K562 (cell line): Measurements from ENCODE around the gene FOXRED2.
A peak's percentile ranks its signal among the peaks of the same experiment; 100 is the strongest.

ENCODE experiments used
- CAMTA2 ChIP-seq: fragments of 250-450 bp; sonication (Bioruptor Pico); conservative IDR thresholded peaks from 2 replicates; pipeline ENCODE4 v1.5.1; 2022
- EZH2 ChIP-seq: IDR thresholded peaks from 2 replicates; pipeline ENCODE4 v1.6.1; 2012; ENCODE audit warnings: low read depth, mild to moderate bottlenecking, inconsistent platforms, low read length, borderline replicate concordance
- HDAC6 ChIP-seq: IDR thresholded peaks from 2 replicates; pipeline ENCODE4 v1.6.1; 2012; ENCODE audit warnings: low read depth, mild to moderate bottlenecking, control low read depth, inconsistent platforms, low read length, moderate library complexity
- MYC ChIP-seq, 2 experiments: fragments of 250-450 bp in 1 of 2; sonication (Bioruptor Pico) in 1 of 2; IDR thresholded peaks; 2 replicates each; pipeline versions ENCODE4 v1.5.1 to v1.6.1; 2012 to 2021; ENCODE audit warnings: low read depth in 2 of 2, borderline replicate concordance in 1 of 2, improper control_type of control experiment in 1 of 2, low read length in 1 of 2, mild to moderate bottlenecking in 1 of 2, moderate library complexity in 1 of 2
- NR4A1 ChIP-seq, 2 experiments: fragments of 250-450 bp in 1 of 2; fragments of 450-650 bp in 1 of 2; sonication (Bioruptor Pico) in 1 of 2; IDR thresholded peaks; 2 replicates each; pipeline versions ENCODE4 v1.4.0 to v1.6.1; 2016 to 2020; ENCODE audit warnings: mild to moderate bottlenecking in 2 of 2, missing compliant biosample characterization in 1 of 2, missing genetic modification characterization in 1 of 2, moderate library complexity in 1 of 2
- POLR2A ChIP-seq: fragments of 450-650 bp; conservative IDR thresholded peaks from 2 replicates; pipeline ENCODE4 v1.6.1; 2016
- POLR2AphosphoS5 ChIP-seq: IDR thresholded peaks from 2 replicates; pipeline ENCODE4 v1.6.1; 2011; ENCODE audit warnings: mild to moderate bottlenecking, low read depth, low read length, moderate library complexity; ENCODE audit not compliant: control insufficient read depth, insufficient read depth
- POU5F1 ChIP-seq: fragments of 150-350 bp; IDR thresholded peaks from 2 replicates; pipeline ENCODE4 v1.6.1; 2014; ENCODE audit warnings: borderline replicate concordance, low read length, low read depth, mild to moderate bottlenecking; ENCODE audit not compliant: partially characterized antibody
- PURB ChIP-seq: sonication (generic); formaldehyde crosslinking; IDR thresholded peaks from 2 replicates; pipeline ENCODE4 v1.9.0; 2021; ENCODE audit warnings: low read depth, mild to moderate bottlenecking, missing genetic modification reagents
- RFX1 ChIP-seq: fragments of 450-650 bp; IDR thresholded peaks from 2 replicates; pipeline ENCODE4 v1.6.1; 2016; ENCODE audit warnings: mild to moderate bottlenecking, moderate library complexity
- ZNF408 ChIP-seq: fragments of 250-450 bp; sonication (Bioruptor Pico); IDR thresholded peaks from 2 replicates; pipeline ENCODE4 v1.4.0; 2020; ENCODE audit warnings: low read depth, mild to moderate bottlenecking, moderate library complexity
- TF ChIP-seq, protein P1 (sequence below): fragments of 150-350 bp; conservative IDR thresholded peaks from 2 replicates; pipeline ENCODE4 v1.6.1; 2014; ENCODE audit warnings: low read length
- TF ChIP-seq, protein P2 (sequence below): sonication (generic); formaldehyde crosslinking; IDR thresholded peaks from 2 replicates; pipeline ENCODE4 v1.8.0; 2022; ENCODE audit warnings: mild to moderate bottlenecking, missing genetic modification reagents
- TF ChIP-seq, protein P3 (sequence below), 3 experiments: IDR thresholded peaks in 2 of 3; conservative IDR thresholded peaks in 1 of 3; 2 replicates each; pipeline ENCODE4 v1.5.1; 2011 to 2012; ENCODE audit warnings: low read length in 3 of 3, mild to moderate bottlenecking in 3 of 3, control low read depth in 2 of 3, improper control_type of control experiment in 1 of 3, inconsistent platforms in 1 of 3, low read depth in 1 of 3, mixed read lengths in 1 of 3, moderate library complexity in 1 of 3; ENCODE audit not compliant: insufficient read depth in 2 of 3

DNA sequence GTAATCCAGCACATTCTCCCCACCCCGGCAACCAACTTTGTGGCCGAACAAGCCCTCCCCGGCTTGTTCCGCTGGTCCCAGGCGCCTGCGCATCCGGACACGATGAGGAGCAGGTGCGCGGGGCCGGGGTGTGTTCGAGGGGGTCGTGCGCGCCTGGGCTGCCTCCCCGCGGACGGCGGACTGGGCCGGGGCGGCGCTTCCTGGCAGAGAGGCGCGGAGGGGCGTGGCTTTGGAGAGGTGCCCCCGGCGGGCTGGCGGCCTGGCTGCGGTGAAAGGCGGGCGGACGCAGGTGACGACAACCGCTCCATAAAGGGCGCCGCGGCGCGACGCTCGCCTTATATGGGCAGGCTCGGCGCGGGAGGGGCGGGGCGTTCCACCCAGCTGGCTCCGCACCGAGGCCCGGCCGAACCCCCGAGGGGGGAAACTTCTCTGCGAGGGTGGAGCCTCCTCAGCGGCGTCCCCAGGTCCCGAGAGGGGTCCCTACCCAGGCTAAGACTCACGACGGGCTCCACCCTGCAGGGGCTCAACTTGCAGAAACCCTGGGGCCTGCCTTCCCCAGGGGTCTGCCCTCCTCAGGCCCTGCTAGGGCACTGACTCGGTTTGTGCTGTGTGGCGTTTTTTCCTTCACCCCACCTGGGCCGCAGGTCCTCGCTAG is 51.8 kb downstream of the FOXRED2 start:
- TF ChIP-seq MYC (IDR thresholded peaks at IDR 0.05; ENCODE audit: low read depth, low read length), result peak; percentile 68
- no peak for TF ChIP-seq MYC (CRISPR knock-in tag; IDR thresholded peaks at IDR 0.05; ENCODE audit: borderline replicate concordance, low read depth)
- TF ChIP-seq POU5F1, result no peak
- TF ChIP-seq POLR2A, result peak; percentile 75
- TF ChIP-seq RFX1, result no peak
- TF ChIP-seq EZH2, result no peak
- TF ChIP-seq, protein P1, sequence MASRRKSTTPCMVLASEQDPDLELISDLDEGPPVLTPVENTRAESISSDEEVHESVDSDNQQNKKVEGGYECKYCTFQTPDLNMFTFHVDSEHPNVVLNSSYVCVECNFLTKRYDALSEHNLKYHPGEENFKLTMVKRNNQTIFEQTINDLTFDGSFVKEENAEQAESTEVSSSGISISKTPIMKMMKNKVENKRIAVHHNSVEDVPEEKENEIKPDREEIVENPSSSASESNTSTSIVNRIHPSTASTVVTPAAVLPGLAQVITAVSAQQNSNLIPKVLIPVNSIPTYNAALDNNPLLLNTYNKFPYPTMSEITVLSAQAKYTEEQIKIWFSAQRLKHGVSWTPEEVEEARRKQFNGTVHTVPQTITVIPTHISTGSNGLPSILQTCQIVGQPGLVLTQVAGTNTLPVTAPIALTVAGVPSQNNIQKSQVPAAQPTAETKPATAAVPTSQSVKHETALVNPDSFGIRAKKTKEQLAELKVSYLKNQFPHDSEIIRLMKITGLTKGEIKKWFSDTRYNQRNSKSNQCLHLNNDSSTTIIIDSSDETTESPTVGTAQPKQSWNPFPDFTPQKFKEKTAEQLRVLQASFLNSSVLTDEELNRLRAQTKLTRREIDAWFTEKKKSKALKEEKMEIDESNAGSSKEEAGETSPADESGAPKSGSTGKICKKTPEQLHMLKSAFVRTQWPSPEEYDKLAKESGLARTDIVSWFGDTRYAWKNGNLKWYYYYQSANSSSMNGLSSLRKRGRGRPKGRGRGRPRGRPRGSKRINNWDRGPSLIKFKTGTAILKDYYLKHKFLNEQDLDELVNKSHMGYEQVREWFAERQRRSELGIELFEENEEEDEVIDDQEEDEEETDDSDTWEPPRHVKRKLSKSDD, result no peak
- TF ChIP-seq HDAC6, result no peak
- TF ChIP-seq, protein P2, sequence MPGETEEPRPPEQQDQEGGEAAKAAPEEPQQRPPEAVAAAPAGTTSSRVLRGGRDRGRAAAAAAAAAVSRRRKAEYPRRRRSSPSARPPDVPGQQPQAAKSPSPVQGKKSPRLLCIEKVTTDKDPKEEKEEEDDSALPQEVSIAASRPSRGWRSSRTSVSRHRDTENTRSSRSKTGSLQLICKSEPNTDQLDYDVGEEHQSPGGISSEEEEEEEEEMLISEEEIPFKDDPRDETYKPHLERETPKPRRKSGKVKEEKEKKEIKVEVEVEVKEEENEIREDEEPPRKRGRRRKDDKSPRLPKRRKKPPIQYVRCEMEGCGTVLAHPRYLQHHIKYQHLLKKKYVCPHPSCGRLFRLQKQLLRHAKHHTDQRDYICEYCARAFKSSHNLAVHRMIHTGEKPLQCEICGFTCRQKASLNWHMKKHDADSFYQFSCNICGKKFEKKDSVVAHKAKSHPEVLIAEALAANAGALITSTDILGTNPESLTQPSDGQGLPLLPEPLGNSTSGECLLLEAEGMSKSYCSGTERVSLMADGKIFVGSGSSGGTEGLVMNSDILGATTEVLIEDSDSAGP (CRISPR knock-in tag), result no peak
- TF ChIP-seq NR4A1 (CRISPR knock-in tag; IDR thresholded peaks at IDR 0.05), result no peak
- no peak for TF ChIP-seq NR4A1 (tag; IDR thresholded peaks at IDR 0.05)
- no peak for TF ChIP-seq PURB
- TF ChIP-seq, protein P3, sequence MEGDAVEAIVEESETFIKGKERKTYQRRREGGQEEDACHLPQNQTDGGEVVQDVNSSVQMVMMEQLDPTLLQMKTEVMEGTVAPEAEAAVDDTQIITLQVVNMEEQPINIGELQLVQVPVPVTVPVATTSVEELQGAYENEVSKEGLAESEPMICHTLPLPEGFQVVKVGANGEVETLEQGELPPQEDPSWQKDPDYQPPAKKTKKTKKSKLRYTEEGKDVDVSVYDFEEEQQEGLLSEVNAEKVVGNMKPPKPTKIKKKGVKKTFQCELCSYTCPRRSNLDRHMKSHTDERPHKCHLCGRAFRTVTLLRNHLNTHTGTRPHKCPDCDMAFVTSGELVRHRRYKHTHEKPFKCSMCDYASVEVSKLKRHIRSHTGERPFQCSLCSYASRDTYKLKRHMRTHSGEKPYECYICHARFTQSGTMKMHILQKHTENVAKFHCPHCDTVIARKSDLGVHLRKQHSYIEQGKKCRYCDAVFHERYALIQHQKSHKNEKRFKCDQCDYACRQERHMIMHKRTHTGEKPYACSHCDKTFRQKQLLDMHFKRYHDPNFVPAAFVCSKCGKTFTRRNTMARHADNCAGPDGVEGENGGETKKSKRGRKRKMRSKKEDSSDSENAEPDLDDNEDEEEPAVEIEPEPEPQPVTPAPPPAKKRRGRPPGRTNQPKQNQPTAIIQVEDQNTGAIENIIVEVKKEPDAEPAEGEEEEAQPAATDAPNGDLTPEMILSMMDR (IDR thresholded peaks at IDR 0.05 in 2 of 3, conservative IDR thresholded peaks at IDR 0.05 in 1 of 3; ENCODE audit: insufficient read depth in 2 of 3, low read depth in 1 of 3, low read length in 3 of 3), result peak; percentile 21 to 46 (median 35); a peak in 4 of 6 replicates
- TF ChIP-seq POLR2AphosphoS5, result no peak
- no peak for TF ChIP-seq CAMTA2
- no peak for TF ChIP-seq ZNF408
